ENCODE measurements around the gene THSD7A.

The THSD7A gene

GRCh38 chr7:11513460-11513859, 318.5 kb downstream of the THSD7A start:
- no peak for DNase-seq (ENCODE audit: low read depth, low spot score)

GRCh38 chr7:11507929-11508328, 324.1 kb downstream of the THSD7A start:
- no peak for DNase-seq (ENCODE audit: low read depth, low spot score)

GRCh38 chr7:11506417-11506816, 325.6 kb downstream of the THSD7A start:
- no peak for DNase-seq (ENCODE audit: low read depth, low spot score)

- DNase-seq (ENCODE audit: low read depth, low spot score), result no peak
Observed at GRCh38 chr7:11505471-11505985, 326.5 kb downstream of the THSD7A start.

GRCh38 chr7:11492307-11492706, 339.7 kb downstream of the THSD7A start:
- DNase-seq (ENCODE audit: low read depth, low spot score), result no peak

GRCh38 chr7:11491811-11492210, 340.2 kb downstream of the THSD7A start:
- no peak for DNase-seq (ENCODE audit: low read depth, low spot score)

GRCh38 chr7:11489280-11489679, 342.7 kb downstream of the THSD7A start:
- no peak for DNase-seq (ENCODE audit: low read depth, low spot score)

GRCh38 chr7:11486271-11486670, 345.7 kb downstream of the THSD7A start:
- no peak for DNase-seq (ENCODE audit: low read depth, low spot score)

- no peak for DNase-seq (ENCODE audit: low read depth, low spot score)
Observed at GRCh38 chr7:11485636-11486035, 346.4 kb downstream of the THSD7A start.

GRCh38 chr7:11480143-11480542, 351.9 kb downstream of the THSD7A start:
- DNase-seq (ENCODE audit: low read depth, low spot score), result no peak

GRCh38 chr7:11478882-11479281, 353.1 kb downstream of the THSD7A start:
- DNase-seq (ENCODE audit: low read depth, low spot score), result no peak

- DNase-seq (ENCODE audit: low read depth, low spot score), result no peak
Observed at GRCh38 chr7:11478426-11478825, 353.6 kb downstream of the THSD7A start.

GRCh38 chr7:11474902-11475585, 357.0 kb downstream of the THSD7A start:
- no peak for DNase-seq (ENCODE audit: low read depth, low spot score)

- no peak for DNase-seq (ENCODE audit: low read depth, low spot score)
Observed at GRCh38 chr7:11473807-11474424, 358.1 kb downstream of the THSD7A start.

- no peak for DNase-seq (ENCODE audit: low read depth, low spot score)
Observed at GRCh38 chr7:11473220-11473619, 358.8 kb downstream of the THSD7A start.

GRCh38 chr7:11472646-11473045, 359.4 kb downstream of the THSD7A start:
- DNase-seq (ENCODE audit: low read depth, low spot score), result no peak

- no peak for DNase-seq (ENCODE audit: low read depth, low spot score)
Observed at GRCh38 chr7:11471255-11471654, 360.7 kb downstream of the THSD7A start.

- no peak for DNase-seq (ENCODE audit: low read depth, low spot score)
Observed at GRCh38 chr7:11469028-11469745, 362.8 kb downstream of the THSD7A start.

GRCh38 chr7:11466517-11467105, 365.4 kb downstream of the THSD7A start:
- DNase-seq (ENCODE audit: low read depth, low spot score), result no peak

GRCh38 chr7:11464624-11465023, 367.4 kb downstream of the THSD7A start:
- no peak for DNase-seq (ENCODE audit: low read depth, low spot score)

- DNase-seq (ENCODE audit: low read depth, low spot score), result no peak
Observed at GRCh38 chr7:11461946-11462345, 370.1 kb downstream of the THSD7A start.
